Measurements from ENCODE around the gene GRID2IP.

DNA sequence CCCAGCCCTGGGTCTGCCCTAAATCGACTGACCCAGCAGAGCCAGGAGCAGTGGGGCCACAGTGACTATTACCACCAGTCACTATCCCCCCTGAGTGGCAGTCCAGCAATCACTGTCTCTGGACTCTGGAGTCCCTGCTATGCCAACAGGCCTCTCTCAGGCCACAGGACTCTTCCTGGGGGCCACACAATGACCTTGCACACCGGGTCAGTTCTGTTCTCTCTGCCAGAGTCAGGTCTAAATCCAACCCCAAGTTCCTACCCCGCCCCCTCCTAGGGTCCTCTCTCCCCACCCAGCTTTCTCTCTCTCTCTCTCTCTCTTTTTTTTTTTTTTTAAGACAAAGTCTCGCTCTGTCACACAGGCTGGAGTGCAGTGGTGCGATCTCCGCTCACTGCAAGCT is 21.6 kb downstream of the GRID2IP start:
- TF ChIP-seq, protein P1, sequence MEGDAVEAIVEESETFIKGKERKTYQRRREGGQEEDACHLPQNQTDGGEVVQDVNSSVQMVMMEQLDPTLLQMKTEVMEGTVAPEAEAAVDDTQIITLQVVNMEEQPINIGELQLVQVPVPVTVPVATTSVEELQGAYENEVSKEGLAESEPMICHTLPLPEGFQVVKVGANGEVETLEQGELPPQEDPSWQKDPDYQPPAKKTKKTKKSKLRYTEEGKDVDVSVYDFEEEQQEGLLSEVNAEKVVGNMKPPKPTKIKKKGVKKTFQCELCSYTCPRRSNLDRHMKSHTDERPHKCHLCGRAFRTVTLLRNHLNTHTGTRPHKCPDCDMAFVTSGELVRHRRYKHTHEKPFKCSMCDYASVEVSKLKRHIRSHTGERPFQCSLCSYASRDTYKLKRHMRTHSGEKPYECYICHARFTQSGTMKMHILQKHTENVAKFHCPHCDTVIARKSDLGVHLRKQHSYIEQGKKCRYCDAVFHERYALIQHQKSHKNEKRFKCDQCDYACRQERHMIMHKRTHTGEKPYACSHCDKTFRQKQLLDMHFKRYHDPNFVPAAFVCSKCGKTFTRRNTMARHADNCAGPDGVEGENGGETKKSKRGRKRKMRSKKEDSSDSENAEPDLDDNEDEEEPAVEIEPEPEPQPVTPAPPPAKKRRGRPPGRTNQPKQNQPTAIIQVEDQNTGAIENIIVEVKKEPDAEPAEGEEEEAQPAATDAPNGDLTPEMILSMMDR (IDR thresholded peaks at IDR 0.05), result no peak
- TF ChIP-seq POLR2A (IDR thresholded peaks at IDR 0.05), result no peak

All from testis (tissue), 2 donors.